Measurements from ENCODE around the gene SLC26A1. TPM values are rescaled to one million over a fixed set of nuclear protein-coding genes. Genes with fewer than 3 reads are reported as not detected.

The SLC26A1 gene
- total RNA-seq, 1 experiment from 2014 or later: 0.22 TPM

GRCh38 chr4:953574-953915 is 39.7 kb downstream of the SLC26A1 start:
- no TSS peak for BruUV-seq (replicated peaks)
- no peak for TF ChIP-seq ATF3 (IDR thresholded peaks at IDR 0.05)
- TF ChIP-seq REST (IDR thresholded peaks at IDR 0.05; ENCODE audit: low read depth): no peak
- no peak for TF ChIP-seq POLR2AphosphoS5 (IDR thresholded peaks at IDR 0.05; ENCODE audit: low read depth, low read length)
- TF ChIP-seq, protein P1, sequence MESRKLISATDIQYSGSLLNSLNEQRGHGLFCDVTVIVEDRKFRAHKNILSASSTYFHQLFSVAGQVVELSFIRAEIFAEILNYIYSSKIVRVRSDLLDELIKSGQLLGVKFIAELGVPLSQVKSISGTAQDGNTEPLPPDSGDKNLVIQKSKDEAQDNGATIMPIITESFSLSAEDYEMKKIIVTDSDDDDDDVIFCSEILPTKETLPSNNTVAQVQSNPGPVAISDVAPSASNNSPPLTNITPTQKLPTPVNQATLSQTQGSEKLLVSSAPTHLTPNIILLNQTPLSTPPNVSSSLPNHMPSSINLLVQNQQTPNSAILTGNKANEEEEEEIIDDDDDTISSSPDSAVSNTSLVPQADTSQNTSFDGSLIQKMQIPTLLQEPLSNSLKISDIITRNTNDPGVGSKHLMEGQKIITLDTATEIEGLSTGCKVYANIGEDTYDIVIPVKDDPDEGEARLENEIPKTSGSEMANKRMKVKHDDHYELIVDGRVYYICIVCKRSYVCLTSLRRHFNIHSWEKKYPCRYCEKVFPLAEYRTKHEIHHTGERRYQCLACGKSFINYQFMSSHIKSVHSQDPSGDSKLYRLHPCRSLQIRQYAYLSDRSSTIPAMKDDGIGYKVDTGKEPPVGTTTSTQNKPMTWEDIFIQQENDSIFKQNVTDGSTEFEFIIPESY (IDR thresholded peaks at IDR 0.05; ENCODE audit: extremely low read depth, insufficient replicate concordance, low read length): no peak
- TF ChIP-seq YY1 (IDR thresholded peaks at IDR 0.05; ENCODE audit: extremely low read depth, insufficient replicate concordance, low read depth, low read length): no peak
- no peak for TF ChIP-seq TCF7L2 (IDR thresholded peaks at IDR 0.05; ENCODE audit: borderline replicate concordance, extremely low read depth, insufficient read depth, insufficient read length)
- TF ChIP-seq CEBPB (IDR thresholded peaks at IDR 0.05; ENCODE audit: low read depth): no peak
- TF ChIP-seq RAD21 (IDR thresholded peaks at IDR 0.05; ENCODE audit: low read depth): no peak

More at GRCh38 chr4:953574-953915, 39.7 kb downstream of the SLC26A1 start:
- DNase-seq (ENCODE audit: low read depth, low spot score): no peak
- intact Hi-C loops (cut with micrococcal nuclease): no loop called here
- no peak overlapping the region for H2AFZ ChIP-seq (ENCODE audit: low read depth, low read length, poor library complexity, severe bottlenecking)
- H3K27me3 ChIP-seq (ENCODE audit: insufficient read depth, low read length): no peaks in the 10 kb centered on the region
- no peaks in the 10 kb centered on the region for H3K79me2 ChIP-seq (ENCODE audit: insufficient read depth, low read length)
- ChIA-PET POLR2A (no interaction called here), RAD21 (ENCODE audit: low non-redundant PET in 1 of 2, low total read pairs in 2 of 2, uncharacterized antibody in 2 of 2, unreplicated experiment in 2 of 2) (no interaction called here), CTCF (no interaction called here)
- H3K9me3 ChIP-seq (ENCODE audit: control insufficient read depth in 1 of 2, insufficient read depth in 1 of 2, low read depth in 1 of 2, low read length in 2 of 2): no peaks in the 10 kb centered on the region
- H3K27ac ChIP-seq (ENCODE audit: low read depth, low read length): no peak overlapping the region
- H3K9me2 ChIP-seq (ENCODE audit: insufficient read depth): no peaks in the 10 kb centered on the region
- no peaks in the 10 kb centered on the region for H3K4me1 ChIP-seq (ENCODE audit: control insufficient read depth in 1 of 2, insufficient read depth in 2 of 2, low read length in 2 of 2)
- no peaks in the 10 kb centered on the region for H4K20me1 ChIP-seq (ENCODE audit: insufficient read depth)
- no peak overlapping the region for H3K4me3 ChIP-seq (replicated peaks in 1 of 2; ENCODE audit: low read depth in 1 of 2, low read length in 2 of 2)
- H3K9ac ChIP-seq (ENCODE audit: low read length): no peak overlapping the region
- no peak for ATAC-seq
- no peak overlapping the region for H3K4me2 ChIP-seq (ENCODE audit: low read length)
- H3K36me3 ChIP-seq (ENCODE audit: control insufficient read depth in 1 of 2, insufficient read depth in 2 of 2, low read length in 2 of 2): no peaks in the 10 kb centered on the region
